K562 (cell line): ENCODE measurements around the gene DNAJC1. TPM values are rescaled to one million over a fixed set of nuclear protein-coding genes. Genes with fewer than 3 reads are reported as not detected.
A peak's percentile ranks its signal among the peaks of the same experiment; 100 is the strongest.

Experiments used
- ATAC-seq: fragments of 200-7000 bp; cut with Tn5 transposase; 3 replicates; pipeline ENCODE4 v1.9.1; 2020; ENCODE audit warnings: moderate library complexity
- BruUV-seq: library from RNA; stranded (reverse); fragments of 400-500 nt; replicated peaks from 2 replicates; lab custom pipeline; 2021; lab: Mats Ljungman, UMichigan
- CTCF ChIA-PET: fragments of 300-600 bp; formaldehyde crosslinking; extraction: SDS; loops from one replicate; lab custom pipeline; 2021; ENCODE audit warnings: low intra/inter-chr PET ratio; lab: Yijun Ruan, JAX
- POLR2A ChIA-PET: fragments of 300-600, 350-650 bp; sonication (Branson Sonifier 250); formaldehyde crosslinking; extraction: SDS; loops from one replicate; lab custom pipeline; 2021; ENCODE audit warnings: antibody characterized with exemption, inconsistent platforms; lab: Yijun Ruan, JAX
- DNase-seq, 4 experiments: peaks; one replicate each; pipeline versions ENCODE4 v3.0.0 to v3.0.0-alpha.2; 2011 to 2018; ENCODE audit warnings: low spot score in 3 of 4, mixed read lengths in 3 of 4; ENCODE audit errors: extremely low read depth in 1 of 4
- FAIRE-seq: peaks from 2 replicates; lab custom pipeline; 2011; peaks lifted over from hg19 to GRCh38; lab: Jason Lieb, UNC
- H2AFZ ChIP-seq: 2 replicates; pipeline ENCODE4 v1.6.0; 2011; ENCODE audit warnings: low read depth, low read length, control low read depth, inconsistent platforms
- H3K27ac ChIP-seq: fragments of 200-600 bp; 3 replicates; pipeline ENCODE4 v1.8.0; 2011; ENCODE audit warnings: low read depth, mild to moderate bottlenecking, control low read depth, inconsistent platforms, low read length, moderate library complexity, mixed read lengths; ENCODE audit errors: extremely low read depth
- H3K27me3 ChIP-seq, 2 experiments: fragments of 300-600 bp in 1 of 2; 2 replicates in 1 of 2; 3 replicates in 1 of 2; pipeline versions ENCODE4 v1.6.0 to v1.8.0; 2011; ENCODE audit warnings: inconsistent platforms in 2 of 2, low read length in 2 of 2, mild to moderate bottlenecking in 1 of 2, mixed read lengths in 1 of 2, moderate library complexity in 1 of 2; ENCODE audit not compliant: control insufficient read depth in 2 of 2, insufficient read depth in 2 of 2
- H3K36me3 ChIP-seq: fragments of 300-600 bp; 3 replicates; pipeline ENCODE4 v1.8.0; 2011; ENCODE audit warnings: mild to moderate bottlenecking, low read length, inconsistent platforms; ENCODE audit not compliant: control insufficient read depth, insufficient read depth
- H3K4me1 ChIP-seq, 2 experiments: fragments of 200-600 bp in 1 of 2; replicated peaks in 1 of 2; 2 replicates in 1 of 2; 3 replicates in 1 of 2; pipeline versions ENCODE4 v1.5.1 to v1.8.0; 2011; ENCODE audit warnings: inconsistent platforms in 2 of 2, low read length in 2 of 2, mild to moderate bottlenecking in 1 of 2, mixed read lengths in 1 of 2, moderate library complexity in 1 of 2; ENCODE audit not compliant: control insufficient read depth in 2 of 2, insufficient read depth in 2 of 2
- H3K4me2 ChIP-seq: 2 replicates; pipeline ENCODE4 v1.6.1; 2011; ENCODE audit warnings: low read length, control low read depth, inconsistent platforms, mixed read lengths; ENCODE audit not compliant: insufficient read depth
- H3K4me3 ChIP-seq: fragments of 200-600 bp; sonication (generic), shearing (Covaris generic); 2 replicates; pipeline ENCODE4 v1.5.1; 2016; ENCODE audit warnings: control low read depth, inconsistent platforms
- H3K79me2 ChIP-seq: fragments of 200-600 bp; 3 replicates; pipeline ENCODE4 v1.8.0; 2011; ENCODE audit warnings: low read length, inconsistent platforms; ENCODE audit not compliant: control insufficient read depth, insufficient read depth
- H3K9ac ChIP-seq, 2 experiments: 2 replicates each; pipeline versions ENCODE4 v1.6.0 to v1.6.1; 2011; ENCODE audit warnings: low read depth in 2 of 2, low read length in 2 of 2, control low read depth in 1 of 2, inconsistent platforms in 1 of 2, mild to moderate bottlenecking in 1 of 2, mixed read lengths in 1 of 2; ENCODE audit not compliant: insufficient read depth in 1 of 2
- H3K9me1 ChIP-seq: one replicate; pipeline ENCODE4 v1.6.0; 2011; ENCODE audit warnings: inconsistent platforms, mild to moderate bottlenecking, low read length, moderate library complexity; ENCODE audit not compliant: control insufficient read depth, insufficient read depth
- H3K9me3 ChIP-seq: replicated peaks from 2 replicates; pipeline ENCODE4 v1.5.1; 2011; ENCODE audit warnings: low read depth, low read length, inconsistent platforms; ENCODE audit not compliant: control insufficient read depth, insufficient read depth
- H4K20me1 ChIP-seq: replicated peaks from 2 replicates; pipeline ENCODE4 v1.6.1; 2011; ENCODE audit warnings: low read length, inconsistent platforms, mixed read lengths; ENCODE audit not compliant: control insufficient read depth, insufficient read depth
- E2F3 ChIP-seq: fragments of 250-450 bp; sonication (Bioruptor Pico); IDR thresholded peaks from 2 replicates; pipeline ENCODE4 v1.4.0; 2020; ENCODE audit warnings: mild to moderate bottlenecking
- ESRRB ChIP-seq: fragments of 250-450 bp; sonication (Bioruptor Pico); IDR thresholded peaks from 2 replicates; pipeline ENCODE4 v1.5.0; 2020; ENCODE audit warnings: mild to moderate bottlenecking, moderate library complexity, borderline replicate concordance
- HDAC1 ChIP-seq, 2 experiments: fragments of 450-650 bp; IDR thresholded peaks; 2 replicates each; pipeline ENCODE4 v1.6.1; 2016 to 2017; ENCODE audit warnings: inconsistent platforms in 1 of 2, mild to moderate bottlenecking in 1 of 2, moderate library complexity in 1 of 2
- KDM4B ChIP-seq, 2 experiments: fragments of 450-650 bp in 1 of 2; sonication (generic) in 1 of 2; IDR thresholded peaks; 2 replicates each; pipeline ENCODE4 v1.6.1; 2016 to 2017; ENCODE audit warnings: borderline replicate concordance in 2 of 2, antibody characterized with exemption in 1 of 2, low read depth in 1 of 2, mild to moderate bottlenecking in 1 of 2
- MGA ChIP-seq: fragments of 450-650 bp; IDR thresholded peaks from 2 replicates; pipeline ENCODE4 v1.6.1; 2016; ENCODE audit warnings: mild to moderate bottlenecking, moderate library complexity
- RBM39 ChIP-seq: fragments of 200-400 bp; formaldehyde crosslinking; optimal IDR thresholded peaks from 2 replicates; pipeline ENCODE3; 2018; ENCODE audit warnings: low read depth, low read length
- SP2 ChIP-seq: IDR thresholded peaks from 2 replicates; pipeline ENCODE4 v1.6.1; 2011; ENCODE audit warnings: mild to moderate bottlenecking, low read depth, low read length, moderate library complexity; ENCODE audit not compliant: poor library complexity, severe bottlenecking; ENCODE audit errors: extremely low read depth
- TCF7L2 ChIP-seq: fragments of 150-350 bp; IDR thresholded peaks from 2 replicates; pipeline ENCODE4 v1.6.1; 2016; ENCODE audit warnings: low read depth, mild to moderate bottlenecking, low read length, moderate library complexity
- TFE3 ChIP-seq: fragments of 450-650 bp; formaldehyde crosslinking; IDR thresholded peaks from 2 replicates; pipeline ENCODE4 v1.4.0; 2020; ENCODE audit warnings: mild to moderate bottlenecking, mixed read lengths
- WGBS: fragments of 100-300 bp; shearing (Covaris generic); methylation state at CpG from one replicate; pipeline ENCODE4 v1.1.6; 2016; ENCODE audit warnings: low coverage, mixed read lengths; ENCODE audit not compliant: insufficient coverage; ENCODE audit errors: missing lambda C conversion rate; 5-methylcytosine and 5-hydroxymethylcytosine counted together
- in situ Hi-C: fragments of 300-500 bp; cut with MboI; formaldehyde crosslinking; loops from 4 replicates; pipeline ENCODE4 v1.15.0; 2018; ENCODE audit warnings: inconsistent platforms, mixed read lengths
- intact Hi-C: fragments of 100-400 bp; cut with micrococcal nuclease; formaldehyde crosslinking; loops from 2 replicates; pipeline ENCODE4 v1.14.2; 2022
- polyA plus RNA-seq, 8 experiments: library from polyadenylated mRNA; depleted of rRNA in 4 of 8; stranded (reverse) in 5 of 8; unstranded in 3 of 8; fragments of >200 nt; fragmentation: Nextera tagmentation in 2 of 8; fragmentation: Illumina TruSeq in 1 of 8; extraction: Ambion mirVana in 2 of 8; extraction: Trizol in 1 of 8; gene quantifications; 2 replicates each; pipeline versions ENCODE4 v1.2.1 to v1.2.3, GENCODE V29; 2011 to 2014; ENCODE audit warnings: inconsistent platforms in 1 of 8, missing spikeins in 1 of 8
- total RNA-seq, 7 experiments: library from RNA; depleted of rRNA in 6 of 7; stranded (reverse); fragments of >200 nt in 6 of 7; fragmentation: Illumina TruSeq in 2 of 7; extraction: Trizol in 2 of 7; gene quantifications; 2 replicates each; pipeline versions ENCODE4 v1.2.1 to v1.2.3, GENCODE V29; 2011 to 2021; ENCODE audit warnings: low replicate concordance in 1 of 7

The DNAJC1 gene
- total and polyA plus RNA-seq, 9 of the 15 experiments (the other 6 are each of a cell fraction or from before 2014, with no cell fraction given): 5.4 to 77.6 (median 40.3) TPM

- H3K4me1 ChIP-seq: peaks cover 0 to 45% of the 10 kb centered on the region in 2 experiments; a peak in 4 of 5 replicates
- H4K20me1 ChIP-seq: no peaks in the 10 kb centered on the region
- peaks cover 10% of the 10 kb centered on the region; the same call in 1 of the 3 replicates for H3K36me3 ChIP-seq
- H3K9me1 ChIP-seq: no peaks in the 10 kb centered on the region
- peak overlapping the region; percentile 36; the same call in 1 of the 2 replicates for H3K4me3 ChIP-seq
- H3K27me3 ChIP-seq: no peaks in the 10 kb centered on the region
- H3K4me2 ChIP-seq: peak overlapping the region; percentile 69
- no TSS peak for BruUV-seq
- H3K27ac ChIP-seq: peak overlapping the region; percentile 89
- no peaks in the 10 kb centered on the region for H3K9me3 ChIP-seq
- in situ Hi-C loops (no loop called here), intact Hi-C loops (loop anchor here (2.0 kb wide), 1 partner anchor 138 kb away; no protein-coding TSS in a partner anchor)
- H3K79me2 ChIP-seq: peaks cover 40% of the 10 kb centered on the region
- POLR2A ChIA-PET: interaction anchor here (1.0 kb wide), 2 partner anchors 12 to 18 kb away, joined by 3 read pairs; no protein-coding TSS in a partner anchor
- peak overlapping the region; percentile 83 for H2AFZ ChIP-seq
- FAIRE-seq: peak; percentile 98
- peak; percentile 75 to 96 (median 84) for DNase-seq
- WGBS: 3% methylated on average over 5 of the region's 5 CpGs
- H3K9ac ChIP-seq: peak overlapping the region in 1 of 2 experiments; percentile 77; a peak in 2 of 4 replicates
- CTCF ChIA-PET: no interaction called here
- peak; percentile 93 for ATAC-seq
- TF ChIP-seq HDAC1 (IDR thresholded peaks at IDR 0.05) (peak; percentile 49 to 86; a peak in 2 of 4 replicates), TCF7L2 (no peak), RBM39 (no peak), ESRRB (CRISPR knock-in tag) (no peak), MGA (no peak), KDM4B (IDR thresholded peaks at IDR 0.05; ENCODE audit: borderline replicate concordance in 2 of 2, low read depth in 1 of 2) (no peak), E2F3 (no peak), SP2 (no peak), TFE3 (CRISPR knock-in tag) (no peak)
Measured at GRCh38 chr10:21807180-21807579, 196.3 kb downstream of the DNAJC1 start.
